NOMO-1 (cell line): Measurements from ENCODE around the gene ABHD6.
"Not testable (repeated sequence)": the region's sequence is repeated elsewhere in the genome, so short reads cannot be mapped to it uniquely, and the experiment has no call there.

Experiments
- DNase-seq, 2 experiments: peaks; one replicate each; lab custom pipeline; 2025; ENCODE audit not compliant: unreplicated experiment in 2 of 2; lab: John Stamatoyannopoulos, UW

Gene ABHD6

GRCh38 chr3:58337190-58337589, 99.6 kb downstream of the ABHD6 start:
- DNase-seq, result no peak

GRCh38 chr3:58339146-58339545, 101.6 kb downstream of the ABHD6 start:
- DNase-seq, result not testable (repeated sequence)

GRCh38 chr3:58340594-58341244, 103.1 kb downstream of the ABHD6 start:
- DNase-seq, result no peak

- no peak for DNase-seq
These were observed 103.8 kb downstream of the ABHD6 start for GRCh38 chr3:58341376-58341775.

GRCh38 chr3:58342676-58343075, 105.1 kb downstream of the ABHD6 start:
- no peak for DNase-seq
